Measurements from ENCODE around the gene NEB.
"Not testable (repeated sequence)": the region's sequence is repeated elsewhere in the genome, so short reads cannot be mapped to it uniquely, and the experiment has no call there.

NEB gene

GRCh38 chr2:151753540-151753939 lies 19.3 kb upstream of the NEB start:
- in situ Hi-C loops (cut with HindIII; ENCODE audit: low sequenced_read_pairs), result no loop called here
- H3K4me3 ChIP-seq (ENCODE audit: low read depth, low read length), result no peak overlapping the region
- no peak for DNase-seq (ENCODE audit: low read depth)
- no peak for TF ChIP-seq CTCF (IDR thresholded peaks at IDR 0.05; ENCODE audit: low read depth, low read length, missing control alignments)

GRCh38 chr2:151745261-151745660 lies 11.0 kb upstream of the NEB start:
- DNase-seq (ENCODE audit: low read depth); H3K4me3 ChIP-seq (ENCODE audit: low read depth, low read length); in situ Hi-C loops (cut with HindIII; ENCODE audit: low sequenced_read_pairs): not testable (repeated sequence)

GRCh38 chr2:151730262-151730975 lies 3.9 kb downstream of the NEB start:
- TF ChIP-seq CTCF (IDR thresholded peaks at IDR 0.05; ENCODE audit: low read depth, low read length, missing control alignments), result no peak
- in situ Hi-C loops (cut with HindIII; ENCODE audit: low sequenced_read_pairs), result no loop called here
- H3K4me3 ChIP-seq (ENCODE audit: low read depth, low read length), result no peak overlapping the region
- DNase-seq (ENCODE audit: low read depth), result no peak

- in situ Hi-C loops (cut with HindIII; ENCODE audit: low sequenced_read_pairs), result no loop called here
- H3K4me3 ChIP-seq (ENCODE audit: low read depth, low read length), result no peak overlapping the region
- no peak for DNase-seq (ENCODE audit: low read depth)
- no peak for TF ChIP-seq CTCF (IDR thresholded peaks at IDR 0.05; ENCODE audit: low read depth, low read length, missing control alignments)
Measured at GRCh38 chr2:151729837-151730236, 4.4 kb downstream of the NEB start.

GRCh38 chr2:151729415-151729811 lies 4.9 kb downstream of the NEB start:
- in situ Hi-C loops (cut with HindIII; ENCODE audit: low sequenced_read_pairs), result no loop called here
- no peak for DNase-seq (ENCODE audit: low read depth)
- no peak overlapping the region for H3K4me3 ChIP-seq (ENCODE audit: low read depth, low read length)
- TF ChIP-seq CTCF (IDR thresholded peaks at IDR 0.05; ENCODE audit: low read depth, low read length, missing control alignments), result no peak

- no peak overlapping the region for H3K4me3 ChIP-seq (ENCODE audit: low read depth, low read length)
- in situ Hi-C loops (cut with HindIII; ENCODE audit: low sequenced_read_pairs), result no loop called here
- DNase-seq (ENCODE audit: low read depth), result no peak
- TF ChIP-seq CTCF (IDR thresholded peaks at IDR 0.05; ENCODE audit: low read depth, low read length, missing control alignments), result no peak
Measured at GRCh38 chr2:151728804-151729414, 5.4 kb downstream of the NEB start.

Data from astrocyte of the cerebellum (primary cell).